ENCODE measurements around the gene KASH5.
A peak's percentile ranks its signal among the peaks of the same experiment; 100 is the strongest.

Gene KASH5

DNA sequence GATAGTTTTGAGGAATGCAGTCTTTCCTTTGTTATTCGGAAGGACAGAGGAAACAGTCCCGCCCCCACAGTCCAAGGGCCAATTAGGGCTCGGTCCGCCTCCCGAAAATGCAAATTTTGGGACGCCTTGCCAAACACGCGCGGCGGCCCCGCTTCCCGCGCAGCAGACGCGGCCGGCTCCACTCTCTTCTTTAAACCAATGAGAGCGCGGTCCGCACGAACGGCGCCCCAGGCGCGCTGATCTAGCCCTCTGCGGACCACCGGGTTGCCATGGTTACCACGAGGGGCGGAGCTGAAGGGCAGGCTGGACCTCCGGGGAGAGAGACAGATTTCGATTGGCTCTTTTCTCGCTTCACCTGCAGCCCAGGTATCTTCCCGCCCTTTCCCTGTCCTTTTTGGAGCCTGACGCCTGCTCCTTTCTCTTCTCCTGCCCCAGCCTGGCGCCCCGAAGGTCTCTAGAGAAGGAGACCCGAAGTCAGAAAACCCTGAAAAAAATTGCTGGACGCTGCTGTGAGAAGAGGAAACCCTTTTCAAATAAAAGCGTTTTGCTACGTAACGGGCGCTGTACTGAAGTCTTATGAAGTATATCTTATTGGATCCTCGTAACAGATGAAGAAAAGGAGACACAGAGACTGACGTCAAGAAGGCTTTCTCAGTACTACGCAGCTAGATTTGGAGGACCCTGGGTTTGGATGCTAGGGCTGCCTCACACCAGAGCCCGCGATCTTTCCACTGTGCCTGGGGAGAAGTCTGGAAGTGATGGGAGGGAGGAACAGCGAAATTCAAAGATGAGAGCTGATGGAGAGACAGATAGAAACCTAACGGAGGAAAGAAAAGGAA is 33.2 kb downstream of the KASH5 start:
- DNase-seq (ENCODE audit: low read depth) = peak; percentile 72
- TF ChIP-seq, protein P1, sequence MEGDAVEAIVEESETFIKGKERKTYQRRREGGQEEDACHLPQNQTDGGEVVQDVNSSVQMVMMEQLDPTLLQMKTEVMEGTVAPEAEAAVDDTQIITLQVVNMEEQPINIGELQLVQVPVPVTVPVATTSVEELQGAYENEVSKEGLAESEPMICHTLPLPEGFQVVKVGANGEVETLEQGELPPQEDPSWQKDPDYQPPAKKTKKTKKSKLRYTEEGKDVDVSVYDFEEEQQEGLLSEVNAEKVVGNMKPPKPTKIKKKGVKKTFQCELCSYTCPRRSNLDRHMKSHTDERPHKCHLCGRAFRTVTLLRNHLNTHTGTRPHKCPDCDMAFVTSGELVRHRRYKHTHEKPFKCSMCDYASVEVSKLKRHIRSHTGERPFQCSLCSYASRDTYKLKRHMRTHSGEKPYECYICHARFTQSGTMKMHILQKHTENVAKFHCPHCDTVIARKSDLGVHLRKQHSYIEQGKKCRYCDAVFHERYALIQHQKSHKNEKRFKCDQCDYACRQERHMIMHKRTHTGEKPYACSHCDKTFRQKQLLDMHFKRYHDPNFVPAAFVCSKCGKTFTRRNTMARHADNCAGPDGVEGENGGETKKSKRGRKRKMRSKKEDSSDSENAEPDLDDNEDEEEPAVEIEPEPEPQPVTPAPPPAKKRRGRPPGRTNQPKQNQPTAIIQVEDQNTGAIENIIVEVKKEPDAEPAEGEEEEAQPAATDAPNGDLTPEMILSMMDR (IDR thresholded peaks at IDR 0.05; ENCODE audit: low read length, missing control alignments) = no peak
- H3K4me3 ChIP-seq (replicated peaks; ENCODE audit: low read depth, low read length) = no peak overlapping the region

DNA sequence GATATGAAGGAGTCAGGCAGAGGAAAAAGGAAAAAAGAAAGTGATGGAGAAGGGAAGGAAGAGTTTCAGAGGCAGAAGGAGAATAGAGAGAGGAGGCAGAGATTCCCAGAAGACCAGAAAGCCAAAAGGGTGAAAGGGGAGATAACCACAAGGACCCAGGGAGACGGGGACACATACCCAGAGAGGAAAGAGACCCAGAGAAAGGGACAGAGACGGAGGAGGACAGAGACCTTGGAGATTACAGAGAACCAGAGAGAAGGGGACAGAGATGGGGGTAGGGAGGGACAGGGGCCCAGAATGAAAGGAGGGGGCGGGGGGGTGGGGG is 33.8 kb downstream of the KASH5 start:
- DNase-seq (ENCODE audit: low read depth) = no peak
- no peak overlapping the region for H3K4me3 ChIP-seq (replicated peaks; ENCODE audit: low read depth, low read length)
- TF ChIP-seq, protein P1 (IDR thresholded peaks at IDR 0.05; ENCODE audit: low read length, missing control alignments) = no peak

DNA sequence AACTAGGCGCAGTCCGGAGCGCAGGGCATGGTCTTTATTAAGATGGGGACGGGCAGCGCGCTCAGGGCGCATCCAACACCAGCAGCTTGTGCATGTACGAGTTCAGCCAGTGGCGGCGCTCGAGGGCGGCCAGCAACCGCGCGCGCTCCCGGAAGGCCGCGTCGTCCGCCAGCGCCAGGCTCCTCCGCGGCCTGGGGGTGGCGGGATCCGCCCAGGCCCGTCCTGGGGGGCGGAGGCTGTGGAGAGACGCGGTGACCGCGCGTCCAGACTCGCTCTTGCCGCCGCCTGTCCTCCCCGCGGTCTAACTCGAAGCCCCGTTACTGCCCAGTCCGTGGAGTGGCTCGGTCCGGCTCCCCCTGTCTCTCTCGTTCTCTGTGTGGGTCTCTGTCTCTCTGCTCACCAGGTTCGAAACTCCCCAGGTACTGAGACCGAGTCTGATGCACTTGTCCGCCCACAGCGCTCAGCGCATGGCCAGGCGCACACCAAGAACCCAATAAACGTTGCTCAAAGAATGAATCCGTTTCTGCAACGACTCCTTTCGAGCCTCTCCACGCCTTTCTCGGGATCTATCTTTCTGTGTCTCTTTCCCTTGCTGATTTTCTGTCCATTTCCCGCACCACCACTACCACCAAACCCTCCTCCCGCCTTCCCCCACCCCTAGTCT is 34.5 kb downstream of the KASH5 start:
- DNase-seq (ENCODE audit: low read depth) = peak; percentile 26

DNA sequence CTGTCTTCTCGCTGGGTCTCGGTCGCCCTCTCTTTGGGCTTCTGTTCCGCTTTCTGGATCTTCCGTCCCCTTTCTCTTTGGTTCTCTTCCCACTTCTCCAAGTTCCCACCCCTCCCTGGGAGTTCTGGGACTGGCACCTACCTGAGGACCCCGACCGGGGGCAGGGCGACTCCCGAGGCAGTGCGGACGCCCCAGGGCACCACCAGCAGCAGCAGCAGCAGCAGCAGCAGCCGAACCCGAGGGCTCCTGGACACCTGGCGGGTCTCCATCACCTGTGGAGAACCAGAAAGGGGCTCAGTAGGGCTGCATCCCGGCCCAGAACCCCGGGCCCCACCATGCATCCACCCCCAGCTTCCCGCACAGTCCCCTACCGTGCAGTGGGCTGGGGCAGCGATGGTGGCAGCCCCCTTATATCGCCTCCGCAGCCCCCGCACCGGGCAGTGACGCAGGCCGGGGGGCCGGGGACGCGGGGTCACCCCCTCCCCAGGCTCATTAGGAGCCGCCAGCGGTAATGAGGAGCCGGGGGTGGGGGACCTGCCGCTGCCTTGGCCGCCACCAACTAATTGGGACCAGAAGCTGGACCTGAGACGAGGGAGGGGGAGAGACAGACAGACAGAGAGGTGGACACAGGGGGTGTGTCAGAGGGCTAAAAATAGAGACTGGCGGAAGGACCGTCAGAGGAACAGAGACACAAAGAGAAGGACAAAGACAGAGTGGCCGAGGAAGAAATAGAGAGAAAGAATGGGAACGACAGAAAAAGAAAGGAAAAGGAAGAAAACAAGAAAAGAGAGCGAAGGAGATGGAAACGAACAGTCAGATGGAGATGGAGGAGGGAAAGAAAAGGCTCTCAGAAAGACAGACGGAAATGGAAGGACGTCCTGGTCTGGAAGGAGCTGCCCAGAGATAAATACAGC is 35.3 kb downstream of the KASH5 start, which contains the start of gene PTH2:
TSS of gene PTH2 (minus strand) at position 371 of the 914 bp plus-strand sequence. CDS start at position 269, 102 bp downstream.
- TF ChIP-seq, protein P1 (IDR thresholded peaks at IDR 0.05; ENCODE audit: low read length, missing control alignments) = no peak
- DNase-seq (ENCODE audit: low read depth) = no peak
- no peak within 1 kb of the TSS for H3K4me3 ChIP-seq (replicated peaks; ENCODE audit: low read depth, low read length)

More for the DNA sequence above, 34.5 kb downstream of the KASH5 start:
- no peak overlapping the region for H3K4me3 ChIP-seq (replicated peaks; ENCODE audit: low read depth, low read length)
- TF ChIP-seq, protein P1 (IDR thresholded peaks at IDR 0.05; ENCODE audit: low read length, missing control alignments) = peak; percentile 3

DNA sequence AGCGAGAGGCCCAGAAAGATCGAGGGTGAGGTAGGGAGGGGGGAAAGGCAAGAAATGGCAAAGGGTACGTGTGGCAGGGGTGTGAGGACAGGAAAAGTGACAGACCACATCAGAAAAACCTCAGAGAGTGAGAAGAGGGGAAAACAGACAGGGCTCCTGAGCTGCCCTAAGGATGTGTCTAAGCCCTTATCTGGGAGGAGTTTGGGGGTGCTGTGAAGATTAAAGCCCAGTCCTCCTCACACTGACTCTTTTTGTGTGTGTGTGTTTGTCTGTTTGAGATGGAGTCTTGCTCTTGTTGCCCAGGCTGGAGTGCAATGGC is 35.9 kb downstream of the KASH5 start:
- no peak overlapping the region for H3K4me3 ChIP-seq (replicated peaks; ENCODE audit: low read depth, low read length)
- TF ChIP-seq, protein P1 (IDR thresholded peaks at IDR 0.05; ENCODE audit: low read length, missing control alignments) = no peak
- no peak for DNase-seq (ENCODE audit: low read depth)

DNA sequence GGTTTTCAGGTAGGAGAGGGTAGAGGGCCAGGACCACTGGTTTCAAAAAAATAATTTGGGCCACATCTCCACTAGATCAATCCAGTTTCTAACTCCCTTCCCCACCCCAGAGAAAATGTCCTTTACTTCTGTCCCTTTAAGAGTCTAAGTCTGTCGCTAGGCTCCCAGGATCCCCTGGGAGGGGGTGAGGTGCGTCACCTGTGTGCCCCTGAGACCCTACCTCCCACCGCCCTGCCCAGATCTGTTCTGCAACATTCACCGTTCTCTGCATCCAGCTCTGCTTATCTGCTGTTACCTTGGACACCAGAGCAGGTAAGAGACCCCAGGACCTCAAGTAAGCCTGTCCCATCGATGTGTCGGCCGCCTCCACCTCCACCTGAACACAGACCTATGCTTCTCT is 37.1 kb downstream of the KASH5 start, which contains the start of gene GFY:
TSS of gene GFY (plus strand) at position 211 of the 400 bp plus-strand sequence. CDS start 1,043 bp downstream, outside the sequence.
- TF ChIP-seq, protein P1 (IDR thresholded peaks at IDR 0.05; ENCODE audit: low read length, missing control alignments) = no peak
- no peak for DNase-seq (ENCODE audit: low read depth)
- H3K4me3 ChIP-seq (replicated peaks; ENCODE audit: low read depth, low read length) = no peak within 1 kb of the TSS

All from fibroblast of pulmonary artery (primary cell).